ENCODE results near the gene NAV2.

NAV2 gene

DNA sequence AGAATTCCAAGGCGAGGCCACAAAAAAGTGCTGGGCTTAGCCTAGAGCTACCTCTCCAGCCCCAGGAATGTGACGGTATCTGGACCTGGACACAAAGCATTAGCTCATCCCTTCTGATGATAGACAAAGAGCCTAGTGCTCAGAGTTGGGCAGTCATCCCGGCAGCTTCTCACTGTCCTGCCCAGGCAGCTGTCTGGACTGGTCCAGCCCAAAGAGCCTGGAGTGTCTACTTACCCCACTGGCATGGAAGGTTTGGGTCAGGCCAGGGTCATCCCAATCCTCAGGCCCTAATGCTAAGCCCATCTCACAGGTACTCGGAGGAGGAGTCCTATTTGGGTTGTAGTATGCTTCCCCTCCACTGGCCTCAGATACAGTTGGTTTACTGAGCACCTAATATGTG, 31.0 kb downstream of the NAV2 start:
- Histone ChIP-seq H3K27ac (ENCODE audit: low read length) (no peak overlapping the region), H3K4me1 (ENCODE audit: control insufficient read depth, insufficient read depth, low read length) (0 out of 2 replicates have a peak, but pooled peaks cover 1% of the 10 kb centered on the region), H3K27me3 (ENCODE audit: control insufficient read depth, insufficient read depth, low read length) (no peaks in the 10 kb centered on the region), H3K9me3 (ENCODE audit: control insufficient read depth, insufficient read depth, low read length) (no peaks in the 10 kb centered on the region), H3K36me3 (ENCODE audit: control insufficient read depth, insufficient read depth, low read length) (no peaks in the 10 kb centered on the region), H3K4me3 (ENCODE audit: low read length) (no peak overlapping the region)
- no CpG with 5 or more reads among the region's 4 CpGs for WGBS (ENCODE audit: insufficient coverage, insufficient read length)
- no peak for DNase-seq (ENCODE audit: low read depth, low spot score)

- Histone ChIP-seq H3K4me3 (ENCODE audit: low read length) (no peak overlapping the region), H3K36me3 (ENCODE audit: control insufficient read depth, insufficient read depth, low read length) (no peaks in the 10 kb centered on the region), H3K27me3 (ENCODE audit: control insufficient read depth, insufficient read depth, low read length) (no peaks in the 10 kb centered on the region), H3K27ac (ENCODE audit: low read length) (no peak overlapping the region), H3K9me3 (ENCODE audit: control insufficient read depth, insufficient read depth, low read length) (no peaks in the 10 kb centered on the region), H3K4me1 (ENCODE audit: control insufficient read depth, insufficient read depth, low read length) (0 out of 2 replicates have a peak, but pooled peaks cover 1% of the 10 kb centered on the region)
- DNase-seq (ENCODE audit: low read depth, low spot score) = no peak
These were observed 31.5 kb downstream of the NAV2 start for GRCh38 chr11:19744130-19744529.

DNA sequence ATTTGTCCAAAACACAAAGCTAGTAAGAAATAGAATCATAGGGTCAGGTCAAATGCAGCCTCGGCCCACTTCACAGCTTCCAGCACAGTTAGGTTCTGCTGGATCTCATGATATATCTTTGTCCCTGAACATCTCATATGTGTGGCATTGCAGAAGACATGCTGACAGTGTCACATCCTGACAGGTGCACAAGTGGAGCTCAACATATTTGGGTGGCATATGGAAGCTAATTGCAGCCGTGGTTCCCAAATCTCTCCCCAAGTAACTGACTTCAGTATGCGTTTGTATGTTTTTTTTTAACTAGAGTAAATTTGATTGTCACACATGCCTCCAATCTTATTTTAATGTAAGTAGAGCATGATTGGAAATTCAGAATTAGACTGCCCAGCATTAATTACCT, 33.4 kb downstream of the NAV2 start:
- Histone ChIP-seq H3K4me3 (ENCODE audit: low read length) (no peak overlapping the region), H3K36me3 (ENCODE audit: control insufficient read depth, insufficient read depth, low read length) (no peaks in the 10 kb centered on the region), H3K4me1 (ENCODE audit: control insufficient read depth, insufficient read depth, low read length) (no peaks in the 10 kb centered on the region), H3K27me3 (ENCODE audit: control insufficient read depth, insufficient read depth, low read length) (no peaks in the 10 kb centered on the region), H3K27ac (ENCODE audit: low read length) (no peak overlapping the region), H3K9me3 (ENCODE audit: control insufficient read depth, insufficient read depth, low read length) (no peaks in the 10 kb centered on the region)
- no peak for DNase-seq (ENCODE audit: low read depth, low spot score)
- no CpG with 5 or more reads among the region's 3 CpGs for WGBS (ENCODE audit: insufficient coverage, insufficient read length)

GRCh38 chr11:19747634-19748033, 35.0 kb downstream of the NAV2 start:
- Histone ChIP-seq H3K9me3 (ENCODE audit: control insufficient read depth, insufficient read depth, low read length) (no peaks in the 10 kb centered on the region), H3K4me1 (ENCODE audit: control insufficient read depth, insufficient read depth, low read length) (no peaks in the 10 kb centered on the region), H3K4me3 (ENCODE audit: low read length) (no peak overlapping the region), H3K27ac (ENCODE audit: low read length) (no peak overlapping the region), H3K27me3 (ENCODE audit: control insufficient read depth, insufficient read depth, low read length) (no peaks in the 10 kb centered on the region), H3K36me3 (ENCODE audit: control insufficient read depth, insufficient read depth, low read length) (no peaks in the 10 kb centered on the region)
- no CpG with 5 or more reads among the region's 2 CpGs for WGBS (ENCODE audit: insufficient coverage, insufficient read length)
- DNase-seq (ENCODE audit: low read depth, low spot score) = no peak

DNA sequence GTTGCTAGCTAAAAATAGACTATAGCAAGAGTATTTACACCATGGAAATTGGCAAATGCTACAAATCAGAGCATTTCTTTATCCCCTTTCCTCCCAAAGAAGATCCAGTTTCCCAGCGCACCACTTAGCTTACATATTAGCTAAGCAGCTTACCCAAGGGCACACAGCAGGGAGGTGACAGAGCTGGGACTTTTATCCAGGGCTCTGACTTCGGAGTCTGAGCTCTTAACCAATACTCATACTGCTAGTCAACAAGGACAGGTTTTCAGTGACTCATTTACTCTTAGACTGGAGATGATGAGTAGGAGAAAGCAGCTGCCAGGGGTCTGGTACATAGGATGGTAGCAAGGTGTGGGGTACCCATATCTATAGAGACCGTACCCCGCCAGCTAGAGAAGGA, 38.4 kb downstream of the NAV2 start:
- H3K4me3 ChIP-seq (ENCODE audit: low read length) = no peak overlapping the region
- no peaks in the 10 kb centered on the region for H3K9me3 ChIP-seq (ENCODE audit: control insufficient read depth, insufficient read depth, low read length)
- H3K27ac ChIP-seq (ENCODE audit: low read length) = no peak overlapping the region
- 0 out of 2 replicates have a peak, but pooled peaks cover 2% of the 10 kb centered on the region for H3K4me1 ChIP-seq (ENCODE audit: control insufficient read depth, insufficient read depth, low read length)
- no peaks in the 10 kb centered on the region for H3K36me3 ChIP-seq (ENCODE audit: control insufficient read depth, insufficient read depth, low read length)
- DNase-seq (ENCODE audit: low read depth, low spot score) = no peak
- H3K27me3 ChIP-seq (ENCODE audit: control insufficient read depth, insufficient read depth, low read length) = no peaks in the 10 kb centered on the region
- no CpG with 5 or more reads among the region's 4 CpGs for WGBS (ENCODE audit: insufficient coverage, insufficient read length)

DNA sequence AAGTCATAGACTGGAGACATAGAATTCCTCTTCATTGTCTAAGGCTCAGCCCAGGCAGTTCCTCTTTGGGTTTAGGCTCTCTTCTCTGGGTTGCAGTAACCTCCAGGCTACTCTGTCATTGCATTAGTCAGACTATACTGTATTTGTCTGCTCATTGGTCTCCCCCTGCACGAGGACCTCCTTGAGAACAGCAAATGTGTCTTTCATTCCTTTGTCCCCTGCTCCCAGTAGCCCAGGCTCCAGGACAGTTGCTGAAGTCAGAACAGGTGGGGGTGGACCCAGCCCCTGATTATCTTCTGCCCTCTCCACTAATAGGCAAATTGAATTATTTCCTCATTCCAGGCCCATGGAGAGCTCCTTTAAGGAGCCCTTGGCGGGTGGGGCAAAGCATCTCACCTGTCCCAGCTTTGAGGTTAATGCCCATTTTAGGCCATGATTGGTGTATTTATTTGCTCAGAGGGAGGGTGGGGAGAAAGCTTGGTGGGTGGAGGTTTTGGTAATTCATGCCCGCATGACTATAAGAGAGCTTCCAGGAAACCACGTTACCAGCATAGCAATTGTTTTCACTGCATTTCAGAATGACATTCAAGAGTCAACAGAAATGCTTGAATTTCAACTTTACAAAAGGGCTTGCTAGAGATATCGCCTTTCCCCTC, 40.9 kb downstream of the NAV2 start:
- WGBS (ENCODE audit: insufficient coverage, insufficient read length) = no CpG with 5 or more reads among the region's 5 CpGs
- Histone ChIP-seq H3K9me3 (ENCODE audit: control insufficient read depth, insufficient read depth, low read length) (no peaks in the 10 kb centered on the region), H3K4me3 (ENCODE audit: low read length) (no peak overlapping the region), H3K4me1 (ENCODE audit: control insufficient read depth, insufficient read depth, low read length) (0 out of 2 replicates have a peak, but pooled peaks cover 2% of the 10 kb centered on the region), H3K27me3 (ENCODE audit: control insufficient read depth, insufficient read depth, low read length) (no peaks in the 10 kb centered on the region), H3K36me3 (ENCODE audit: control insufficient read depth, insufficient read depth, low read length) (no peaks in the 10 kb centered on the region), H3K27ac (ENCODE audit: low read length) (no peak overlapping the region)
- DNase-seq (ENCODE audit: low read depth, low spot score) = no peak

- WGBS (ENCODE audit: insufficient coverage, insufficient read length) = no CpG with 5 or more reads among the region's 11 CpGs
- Histone ChIP-seq H3K27me3 (ENCODE audit: control insufficient read depth, insufficient read depth, low read length) (no peaks in the 10 kb centered on the region), H3K27ac (ENCODE audit: low read length) (no peak overlapping the region), H3K36me3 (ENCODE audit: control insufficient read depth, insufficient read depth, low read length) (no peaks in the 10 kb centered on the region), H3K4me3 (ENCODE audit: low read length) (no peak overlapping the region), H3K9me3 (ENCODE audit: control insufficient read depth, insufficient read depth, low read length) (no peaks in the 10 kb centered on the region), H3K4me1 (ENCODE audit: control insufficient read depth, insufficient read depth, low read length) (peaks cover 4% of the 10 kb centered on the region; the same call in 1 of the 2 replicates)
- no peak for DNase-seq (ENCODE audit: low read depth, low spot score)
These were observed 44.2 kb downstream of the NAV2 start for GRCh38 chr11:19756675-19757475.

DNA sequence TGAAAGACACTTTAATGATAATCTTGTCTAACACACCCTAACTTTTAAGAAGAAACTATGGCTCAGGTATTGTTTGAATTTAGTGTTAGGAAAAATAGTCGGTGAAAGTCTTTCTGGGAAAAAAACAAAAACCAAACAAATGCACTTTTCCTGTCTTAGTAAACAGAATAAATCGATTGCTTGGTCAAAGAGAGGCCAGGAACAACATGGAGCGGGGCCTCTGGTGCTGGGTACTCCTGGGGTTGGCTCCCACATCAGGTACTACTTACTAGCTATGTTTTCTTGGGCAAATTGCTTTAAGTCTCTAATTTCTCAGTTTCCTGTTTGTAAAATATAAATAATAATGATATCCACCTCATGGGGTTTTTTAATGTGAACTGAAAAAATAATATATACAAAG, 46.8 kb downstream of the NAV2 start:
- no peaks in the 10 kb centered on the region for H3K36me3 ChIP-seq (ENCODE audit: control insufficient read depth, insufficient read depth, low read length)
- no CpG with 5 or more reads among the region's 3 CpGs for WGBS (ENCODE audit: insufficient coverage, insufficient read length)
- H3K27me3 ChIP-seq (ENCODE audit: control insufficient read depth, insufficient read depth, low read length) = no peaks in the 10 kb centered on the region
- H3K9me3 ChIP-seq (ENCODE audit: control insufficient read depth, insufficient read depth, low read length) = no peaks in the 10 kb centered on the region
- H3K4me1 ChIP-seq (ENCODE audit: control insufficient read depth, insufficient read depth, low read length) = peaks cover 2% of the 10 kb centered on the region; the same call in 1 of the 2 replicates
- no peak overlapping the region for H3K4me3 ChIP-seq (ENCODE audit: low read length)
- no peak for DNase-seq (ENCODE audit: low read depth, low spot score)
- H3K27ac ChIP-seq (ENCODE audit: low read length) = no peak overlapping the region

DNA sequence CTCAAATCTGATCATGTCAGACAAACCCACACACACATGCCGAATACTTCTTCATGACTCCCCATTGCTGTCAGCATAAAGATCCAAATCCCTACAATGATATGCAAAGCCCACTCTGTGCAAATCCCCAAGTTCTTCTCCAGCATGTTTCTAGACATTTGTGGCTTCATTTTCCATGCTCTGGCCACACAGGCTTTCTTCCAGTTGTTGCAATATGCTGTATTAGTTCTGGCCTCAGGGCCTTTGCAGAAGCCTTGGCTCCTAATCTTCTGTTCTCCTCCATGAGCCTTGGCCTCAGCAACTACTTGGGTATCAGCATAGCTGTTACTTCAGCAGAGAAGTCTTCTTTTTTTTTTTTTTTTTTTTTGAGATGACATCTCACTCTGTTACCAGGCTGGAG, 49.6 kb downstream of the NAV2 start:
- Histone ChIP-seq H3K36me3 (ENCODE audit: control insufficient read depth, insufficient read depth, low read length) (no peaks in the 10 kb centered on the region), H3K9me3 (ENCODE audit: control insufficient read depth, insufficient read depth, low read length) (no peaks in the 10 kb centered on the region), H3K27me3 (ENCODE audit: control insufficient read depth, insufficient read depth, low read length) (no peaks in the 10 kb centered on the region), H3K27ac (ENCODE audit: low read length) (no peak overlapping the region), H3K4me1 (ENCODE audit: control insufficient read depth, insufficient read depth, low read length) (peaks cover 4% of the 10 kb centered on the region; the same call in 1 of the 2 replicates), H3K4me3 (ENCODE audit: low read length) (no peak overlapping the region)
- DNase-seq (ENCODE audit: low read depth, low spot score) = no peak
- 100% methylated on average over 1 of the region's 1 CpG for WGBS (ENCODE audit: insufficient coverage, insufficient read length)

DNA sequence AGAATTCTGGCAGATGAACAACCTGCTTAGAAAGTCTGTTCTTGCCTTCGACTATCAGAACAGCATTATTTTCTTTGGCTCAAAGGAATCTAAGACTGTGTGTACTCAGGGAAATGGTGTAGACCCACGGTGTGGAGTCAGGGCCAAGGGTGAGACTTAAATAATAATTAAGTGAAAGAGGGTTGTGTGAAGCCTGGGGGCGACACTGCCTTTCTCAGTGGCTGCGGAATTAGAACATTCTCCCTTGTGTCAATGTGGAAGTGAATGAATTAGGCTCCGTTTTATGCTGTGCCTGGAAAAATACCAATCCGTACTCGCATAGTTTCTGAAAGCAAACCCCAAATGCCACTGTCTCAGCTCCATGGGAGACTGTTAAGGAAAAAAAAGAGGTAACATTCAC, 50.7 kb downstream of the NAV2 start:
- Histone ChIP-seq H3K4me1 (ENCODE audit: control insufficient read depth, insufficient read depth, low read length) (peaks cover 5% of the 10 kb centered on the region; the same call in 1 of the 2 replicates), H3K9me3 (ENCODE audit: control insufficient read depth, insufficient read depth, low read length) (no peaks in the 10 kb centered on the region), H3K36me3 (ENCODE audit: control insufficient read depth, insufficient read depth, low read length) (no peaks in the 10 kb centered on the region), H3K4me3 (ENCODE audit: low read length) (no peak overlapping the region), H3K27me3 (ENCODE audit: control insufficient read depth, insufficient read depth, low read length) (no peaks in the 10 kb centered on the region), H3K27ac (ENCODE audit: low read length) (no peak overlapping the region)
- no peak for DNase-seq (ENCODE audit: low read depth, low spot score)
- WGBS (ENCODE audit: insufficient coverage, insufficient read length) = no CpG with 5 or more reads among the region's 7 CpGs
